GM12878 (cell line): ENCODE data around the gene NDUFC2. TPM values are rescaled to one million over a fixed set of nuclear protein-coding genes. Genes with fewer than 3 reads are reported as not detected.

Source experiments
- ATAC-seq: fragments of 200-7000 bp; cut with Tn5 transposase; 3 replicates; pipeline ENCODE4 v1.9.1; 2020; ENCODE audit warnings: mild to moderate bottlenecking, moderate library complexity
- BruUV-seq: library from RNA; stranded (reverse); fragments of 400-500 nt; replicated peaks from 2 replicates; lab custom pipeline; 2021; lab: Mats Ljungman, UMichigan
- CTCF ChIA-PET: fragments of 300-600 bp; sonication (Branson Sonifier 250); formaldehyde crosslinking; extraction: SDS; loops from one replicate; lab custom pipeline; 2021; ENCODE audit warnings: inconsistent platforms; lab: Yijun Ruan, JAX
- POLR2A ChIA-PET: fragments of 350-600 bp; formaldehyde crosslinking; extraction: SDS; loops from one replicate; lab custom pipeline; 2021; ENCODE audit warnings: inconsistent platforms; lab: Charles Lee
- RAD21 ChIA-PET: fragments of 300-600 bp; sonication (Branson Sonifier 250); formaldehyde crosslinking; loops from one replicate; lab custom pipeline; 2023; ENCODE audit warnings: antibody characterized with exemption; ENCODE audit not compliant: unreplicated experiment; lab: Charles Lee
- SMC1A ChIA-PET: fragments of 300-600 bp; sonication (Branson Sonifier 250); formaldehyde crosslinking; loops from one replicate; lab custom pipeline; 2023; ENCODE audit not compliant: unreplicated experiment, uncharacterized antibody; lab: Charles Lee
- DNase-seq: peaks from one replicate; pipeline ENCODE4 v3.0.0-alpha.2; 2011; ENCODE audit warnings: low read depth, low spot score
- FAIRE-seq: peaks from 3 replicates; lab custom pipeline; 2011; peaks lifted over from hg19 to GRCh38; lab: Jason Lieb, UNC
- H2AFZ ChIP-seq: 2 replicates; pipeline ENCODE4 v1.6.0; 2011; ENCODE audit warnings: low read depth, low read length, control low read depth; ENCODE audit not compliant: control insufficient read depth
- H3K27ac ChIP-seq: 2 replicates; pipeline ENCODE4 v1.5.1; 2011; ENCODE audit warnings: control low read depth; ENCODE audit not compliant: control insufficient read depth, insufficient read depth
- H3K27me3 ChIP-seq, 2 experiments: replicated peaks in 1 of 2; 2 replicates each; pipeline versions ENCODE4 v1.6.0 to v1.6.1; 2011; ENCODE audit warnings: low read length in 1 of 2; ENCODE audit not compliant: control insufficient read depth in 2 of 2, insufficient read depth in 2 of 2
- H3K36me3 ChIP-seq, 2 experiments: 2 replicates each; pipeline ENCODE4 v1.5.1; 2011; ENCODE audit warnings: low read length in 1 of 2; ENCODE audit not compliant: control insufficient read depth in 2 of 2, insufficient read depth in 2 of 2
- H3K4me1 ChIP-seq: 2 replicates; pipeline ENCODE4 v1.6.1; 2011; ENCODE audit warnings: mild to moderate bottlenecking, low read length, moderate library complexity, mixed read lengths; ENCODE audit not compliant: control insufficient read depth, insufficient read depth
- H3K4me2 ChIP-seq: 2 replicates; pipeline ENCODE4 v1.6.0; 2011; ENCODE audit warnings: control low read depth; ENCODE audit not compliant: control insufficient read depth, insufficient read depth
- H3K4me3 ChIP-seq: fragments of 200-600 bp; sonication (generic); 2 replicates; pipeline ENCODE4 v1.5.1; 2016
- H3K79me2 ChIP-seq: 2 replicates; pipeline ENCODE4 v1.6.0; 2011; ENCODE audit warnings: low read length; ENCODE audit not compliant: control insufficient read depth, insufficient read depth
- H3K9ac ChIP-seq: 2 replicates; pipeline ENCODE4 v1.8.0; 2011; ENCODE audit warnings: low read length, control low read depth, mixed read lengths; ENCODE audit not compliant: control insufficient read depth, insufficient read depth
- H3K9me3 ChIP-seq: replicated peaks from 3 replicates; pipeline ENCODE4 v1.5.1; 2011; ENCODE audit warnings: mild to moderate bottlenecking, low read length; ENCODE audit not compliant: control insufficient read depth, insufficient read depth
- H4K20me1 ChIP-seq: 2 replicates; pipeline ENCODE4 v1.6.0; 2011; ENCODE audit not compliant: control insufficient read depth, insufficient read depth
- BCL11A ChIP-seq: IDR thresholded peaks from 2 replicates; pipeline ENCODE4 v1.6.1; 2011; ENCODE audit warnings: low read depth, low read length
- CEBPZ ChIP-seq: fragments of 150-350 bp; IDR thresholded peaks from 2 replicates; pipeline ENCODE4 v1.6.1; 2016; ENCODE audit warnings: low read depth, low read length
- CHD2 ChIP-seq: IDR thresholded peaks from 2 replicates; pipeline ENCODE4 v1.6.1; 2011; ENCODE audit warnings: low read depth, low read length, improper control_type of control experiment, borderline replicate concordance
- CHD4 ChIP-seq: fragments of 200-600 bp; sonication (generic); IDR thresholded peaks from 2 replicates; pipeline ENCODE4 v1.6.1; 2016; ENCODE audit warnings: mild to moderate bottlenecking
- FOXK2 ChIP-seq: fragments of 450-650 bp; IDR thresholded peaks from 2 replicates; pipeline ENCODE4 v1.6.1; 2017; ENCODE audit warnings: mild to moderate bottlenecking, moderate library complexity
- HDGF ChIP-seq: fragments of 450-650 bp; IDR thresholded peaks from 2 replicates; pipeline ENCODE4 v1.6.1; 2016; ENCODE audit warnings: antibody characterized with exemption
- JUND ChIP-seq: IDR thresholded peaks from 2 replicates; pipeline ENCODE4 v1.6.1; 2012; ENCODE audit warnings: low read depth, mild to moderate bottlenecking, low read length, improper control_type of control experiment, moderate library complexity
- KLF5 ChIP-seq: fragments of 450-650 bp; IDR thresholded peaks from 2 replicates; pipeline ENCODE4 v1.6.1; 2014; ENCODE audit warnings: mild to moderate bottlenecking; ENCODE audit not compliant: partially characterized antibody
- NRF1 ChIP-seq: conservative IDR thresholded peaks from 2 replicates; pipeline ENCODE4 v1.6.1; 2011; ENCODE audit warnings: mild to moderate bottlenecking, low read depth, low read length, improper control_type of control experiment
- PRDM15 ChIP-seq: fragments of 450-650 bp; formaldehyde crosslinking; IDR thresholded peaks from 2 replicates; pipeline ENCODE4 v1.4.0; 2020; ENCODE audit warnings: mild to moderate bottlenecking, moderate library complexity
- RAD51 ChIP-seq: fragments of 450-650 bp; IDR thresholded peaks from 2 replicates; pipeline ENCODE4 v1.6.1; 2016; ENCODE audit warnings: moderate library complexity, mild to moderate bottlenecking, inconsistent platforms
- RFX5 ChIP-seq: IDR thresholded peaks from 2 replicates; pipeline ENCODE4 v1.6.1; 2011; ENCODE audit warnings: low read depth, low read length, improper control_type of control experiment
- SMC3 ChIP-seq: IDR thresholded peaks from 2 replicates; pipeline ENCODE4 v1.6.1; 2011; ENCODE audit warnings: low read length, improper control_type of control experiment, borderline replicate concordance
- STAT1 ChIP-seq: fragments of 450-650 bp; conservative IDR thresholded peaks from 2 replicates; pipeline ENCODE4 v1.6.1; 2014; ENCODE audit warnings: antibody characterized with exemption, mild to moderate bottlenecking
- TAF1 ChIP-seq: IDR thresholded peaks from 2 replicates; pipeline ENCODE4 v1.6.1; 2011; ENCODE audit warnings: mild to moderate bottlenecking, low read depth, low read length, borderline replicate concordance
- TCF7 ChIP-seq: IDR thresholded peaks from 2 replicates; pipeline ENCODE4 v1.6.1; 2014; ENCODE audit warnings: antibody characterized with exemption, borderline replicate concordance
- ZZZ3 ChIP-seq: IDR thresholded peaks from 2 replicates; pipeline ENCODE4 v1.6.1; 2011; ENCODE audit warnings: low read depth; ENCODE audit not compliant: control insufficient read depth, insufficient read length
- WGBS: methylation state at CpG from one replicate; pipeline ENCODE4 v1.1.6; 2016; ENCODE audit warnings: low lambda C conversion rate; ENCODE audit not compliant: insufficient replicate concordance, insufficient coverage; ENCODE audit errors: missing lambda C conversion rate; 5-methylcytosine and 5-hydroxymethylcytosine counted together
- in situ Hi-C: fragments of 300-500 bp; cut with MboI; formaldehyde crosslinking; loops from 9 replicates; pipeline ENCODE4 v1.14.3; 2018; ENCODE audit warnings: mixed read lengths
- intact Hi-C: fragments of 100-400 bp; cut with micrococcal nuclease; formaldehyde crosslinking; loops from one replicate; pipeline ENCODE4 v1.14.2; 2022; ENCODE audit not compliant: unreplicated experiment
- polyA plus RNA-seq, 11 experiments: library from polyadenylated mRNA; depleted of rRNA in 4 of 11; unstranded in 6 of 11; stranded (reverse) in 5 of 11; fragments of >200 nt; fragmentation: Nextera tagmentation in 4 of 11; fragmentation: Illumina TruSeq in 1 of 11; extraction: Ambion mirVana in 4 of 11; extraction: Trizol in 1 of 11; gene quantifications; 1 replicate in 1 of 11; 2 replicates in 10 of 11; pipeline versions ENCODE4 v1.2.1 to v1.2.3, GENCODE V29; 2011 to 2016; ENCODE audit warnings: inconsistent platforms in 2 of 11, missing spikeins in 2 of 11, low read depth in 1 of 11
- total RNA-seq, 4 experiments: library from RNA; depleted of rRNA in 3 of 4; stranded (reverse); fragments of >200 nt in 3 of 4; fragmentation: Illumina TruSeq in 1 of 4; extraction: Trizol in 1 of 4; gene quantifications; 2 replicates each; pipeline versions ENCODE4 v1.2.1 to v1.2.3, GENCODE V29; 2013 to 2021

The NDUFC2 gene
- total and polyA plus RNA-seq, 10 of the 15 experiments (the other 5 are each of a cell fraction or from before 2014, with no cell fraction given): 103 to 529 (median 192) TPM

- TF ChIP-seq CEBPZ (no peak), STAT1 (no peak), BCL11A (no peak), CHD4 (no peak), NRF1 (no peak), ZZZ3 (no peak), KLF5 (no peak), CHD2 (no peak), TCF7 (no peak), SMC3 (no peak), TAF1 (no peak), HDGF (no peak), PRDM15 (CRISPR knock-in tag) (no peak), FOXK2 (no peak), RFX5 (no peak), JUND (no peak), RAD51 (no peak)
- Histone ChIP-seq H3K79me2 (no peaks in the 10 kb centered on the region), H3K9me3 (no peaks in the 10 kb centered on the region), H3K4me3 (peak overlapping the region; percentile 61; the same call in 1 of the 2 replicates), H3K27ac (no peak overlapping the region), H2AFZ (peak overlapping the region; percentile 98), H3K4me2 (peak overlapping the region; percentile 71; the same call in 1 of the 2 replicates), H3K36me3 (no peaks in the 10 kb centered on the region), H3K27me3 (no peaks in the 10 kb centered on the region), H3K4me1 (no peaks in the 10 kb centered on the region), H3K9ac (no peak overlapping the region), H4K20me1 (no peaks in the 10 kb centered on the region)
- DNase-seq (no peak), FAIRE-seq (no peak), ATAC-seq (peak; percentile 13; the same call in 2 of the 3 replicates)
- ChIA-PET POLR2A (no interaction called here), SMC1A (interaction anchor here (0.9 to 2.1 kb wide), 8 partner anchors 12 to 520 kb away, joined by 3 to 19 read pairs (median 6); partner anchors contain the start of gene INTS4), CTCF (interaction anchor here (0.9 to 3.8 kb wide), 25 partner anchors 8 to 518 kb away, joined by 3 to 37 read pairs (median 6); partner anchors contain the start of gene INTS4), RAD21 (interaction anchor here (1.2 to 2.4 kb wide), 4 partner anchors 45 to 270 kb away, joined by 3 to 15 read pairs (median 9); partner anchors contain the start of gene INTS4)
- in situ Hi-C loops: no loop called here
- 53% methylated on average over 6 of the region's 6 CpGs for WGBS
- intact Hi-C loops: loop anchor here (1.0 to 2.0 kb wide), 2 partner anchors 46 to 270 kb away; no protein-coding TSS in a partner anchor
- no TSS peak for BruUV-seq
Observed at GRCh38 chr11:78046486-78046854, 33.2 kb downstream of the NDUFC2 start.
